Right atrium auricular region (tissue), 2 donors: ENCODE data around the gene IL5RA. TPM values are rescaled to one million over a fixed set of nuclear protein-coding genes. Genes with fewer than 3 reads are reported as not detected.

Experiments used
- DNase-seq: peaks from one replicate; pipeline ENCODE4 v3.0.0-alpha.2; 2019; ENCODE audit warnings: low spot score
- H3K27ac ChIP-seq, 2 donors: fragments of 200-600 bp; sonication (generic); 1 replicate in 1 of 2; 2 replicates in 1 of 2; pipeline ENCODE4 v1.5.1; 2016 to 2019
- H3K27me3 ChIP-seq, 2 donors: fragments of 200-600 bp; sonication (generic); one replicate each; pipeline versions ENCODE4 v1.5.1 to v1.6.0; 2017 to 2019
- H3K36me3 ChIP-seq: fragments of 200-600 bp; sonication (generic); one replicate; pipeline ENCODE4 v1.5.1; 2016
- H3K4me1 ChIP-seq, 2 donors: fragments of 200-600 bp; sonication (generic); one replicate each; pipeline versions ENCODE4 v1.5.1 to v1.6.0; 2017 to 2019
- H3K4me3 ChIP-seq, 2 donors: fragments of 200-600 bp; sonication (generic); 1 replicate in 1 of 2; 2 replicates in 1 of 2; pipeline ENCODE4 v1.5.1; 2017 to 2019; ENCODE audit warnings: mild to moderate bottlenecking in 1 of 2, moderate library complexity in 1 of 2
- H3K9me3 ChIP-seq, 2 donors: fragments of 200-600 bp; sonication (generic); one replicate each; pipeline ENCODE4 v1.5.1; 2019
- CTCF ChIP-seq, 2 donors: fragments of 200-600 bp; sonication (generic); IDR thresholded peaks; one replicate each; pipeline ENCODE4 v1.5.1; 2019; ENCODE audit warnings: antibody characterized with exemption in 2 of 2
- total RNA-seq, 2 donors: library from RNA; depleted of rRNA; stranded (reverse); fragments of >200 nt; gene quantifications; one replicate each; pipeline ENCODE4 v1.1.0, GENCODE V29; 2016

The IL5RA gene
- total RNA-seq, 2 donors from 2014 or later: 0.51 to 2.6 TPM

- Histone ChIP-seq H3K9me3 (no peaks in the 10 kb centered on the region), H3K4me3 (no peak overlapping the region), H3K4me1 (no peaks in the 10 kb centered on the region), H3K36me3 (no peaks in the 10 kb centered on the region), H3K27ac (no peak overlapping the region), H3K27me3 (no peaks in the 10 kb centered on the region)
- no peak for TF ChIP-seq CTCF (IDR thresholded peaks at IDR 0.05)
- DNase-seq: no peak
Observed at GRCh38 chr3:3027976-3028567, 82.1 kb downstream of the IL5RA start.

- no peaks in the 10 kb centered on the region for H3K27me3 ChIP-seq
- H3K36me3 ChIP-seq: no peaks in the 10 kb centered on the region
- DNase-seq: no peak
- H3K4me3 ChIP-seq: no peak overlapping the region
- no peak for TF ChIP-seq CTCF (IDR thresholded peaks at IDR 0.05)
- no peaks in the 10 kb centered on the region for H3K4me1 ChIP-seq
- no peaks in the 10 kb centered on the region for H3K9me3 ChIP-seq
- H3K27ac ChIP-seq: no peak overlapping the region
Observed at GRCh38 chr3:3023111-3023745, 86.9 kb downstream of the IL5RA start.

GRCh38 chr3:3020209-3020608 lies 90.0 kb downstream of the IL5RA start:
- Histone ChIP-seq H3K9me3 (no peaks in the 10 kb centered on the region), H3K36me3 (no peaks in the 10 kb centered on the region), H3K27ac (no peak overlapping the region), H3K4me3 (no peak overlapping the region), H3K4me1 (peaks cover 0 to under 1% of the 10 kb centered on the region in 2 donors), H3K27me3 (no peaks in the 10 kb centered on the region)
- TF ChIP-seq CTCF (IDR thresholded peaks at IDR 0.05): no peak
- no peak for DNase-seq

Other genes starting within 250 kb of the IL5RA start
- 1 to 10 TPM; 5.8 to 7.9 TPM for gene TRNT1, start 16.6 kb upstream of the IL5RA start, total RNA-seq
- gene CRBN, start 69.3 kb upstream of the IL5RA start, total RNA-seq: 10 to 100 TPM; 37.3 to 37.5 TPM